Fibroblast of gingiva (primary cell): ENCODE results near the gene GBE1.
"Not testable (repeated sequence)": the region's sequence is repeated elsewhere in the genome, so short reads cannot be mapped to it uniquely, and the experiment has no call there.

ENCODE experiments used
- DNase-seq: peaks from one replicate; pipeline ENCODE4 v3.0.0-alpha.2; 2011; ENCODE audit warnings: low read depth

The GBE1 gene

DNA sequence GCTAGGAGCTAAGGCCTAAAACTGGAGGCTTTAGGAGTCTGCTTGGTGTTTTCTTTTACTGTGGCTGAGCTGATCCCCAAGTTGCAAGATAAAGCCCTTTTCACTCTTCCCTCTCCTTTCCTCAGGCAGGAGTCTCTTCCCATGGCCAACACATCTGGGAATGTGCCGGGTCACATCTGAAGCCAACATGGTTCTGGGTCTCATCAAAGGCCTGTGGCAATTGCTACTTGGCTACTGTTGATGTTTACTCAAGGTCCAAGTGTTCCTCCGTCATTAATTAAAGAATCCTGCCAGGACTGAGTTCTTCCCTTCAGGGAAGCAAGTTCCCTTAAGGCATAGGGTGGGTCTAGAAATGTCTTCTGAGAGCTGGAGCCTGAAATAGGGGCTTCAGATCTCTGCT, 230.2 kb downstream of the GBE1 start:
- DNase-seq, result peak; percentile 61

DNA sequence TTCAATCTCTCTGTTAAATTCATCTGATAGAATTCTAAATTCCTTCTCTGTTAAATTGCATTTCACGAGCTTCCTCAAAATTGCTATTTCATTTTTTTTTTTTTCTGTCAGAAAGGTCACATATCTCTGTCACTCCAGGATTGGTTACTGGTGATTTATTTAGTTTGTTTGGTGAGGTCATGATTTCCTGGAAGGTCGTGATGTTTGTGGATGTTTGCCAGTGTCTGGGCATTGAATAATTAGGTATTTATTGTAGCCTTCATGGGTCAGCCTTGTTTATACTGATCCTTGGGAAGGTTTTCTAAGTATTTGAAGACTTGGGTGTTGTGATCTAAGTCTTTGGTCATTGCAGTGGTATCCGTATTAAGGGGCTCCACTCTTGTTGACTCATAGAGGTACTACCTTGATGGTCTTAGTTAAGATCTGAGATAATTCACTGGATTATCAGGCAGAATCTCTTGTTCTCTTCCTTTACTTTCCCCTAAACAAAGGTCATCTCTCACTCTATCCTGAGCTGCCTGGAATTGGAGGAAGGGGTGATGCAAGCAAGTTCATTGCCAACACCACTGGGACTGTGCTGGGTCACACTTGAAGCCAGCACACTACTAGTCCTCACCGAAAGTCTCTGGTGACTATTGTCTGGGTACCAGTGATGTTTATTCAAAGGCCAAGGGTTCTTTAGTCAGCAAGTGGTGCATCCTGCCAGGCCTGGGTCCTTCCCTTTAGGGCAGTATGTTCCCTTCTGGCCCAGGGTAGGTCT, 231.1 kb downstream of the GBE1 start:
- no peak for DNase-seq

DNA sequence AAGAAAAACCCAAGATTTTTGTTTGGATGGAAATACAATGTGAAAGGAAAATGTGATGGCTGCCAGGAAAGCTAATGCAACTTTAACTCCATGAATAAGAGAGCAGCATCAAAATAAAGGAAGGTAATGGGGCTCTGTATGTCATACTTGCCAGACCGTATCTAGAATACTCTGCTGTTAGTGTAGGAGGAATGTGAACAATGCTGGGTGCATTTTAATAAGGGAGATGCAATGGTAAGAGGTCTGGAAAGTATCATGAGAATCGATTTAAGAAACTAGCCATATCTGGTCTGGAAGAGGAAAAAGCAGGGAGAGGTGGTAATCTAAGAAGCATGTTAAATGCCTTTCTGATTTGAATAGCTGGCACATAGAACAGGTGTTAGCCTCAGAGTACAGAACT, 239.6 kb downstream of the GBE1 start:
- DNase-seq, result no peak

DNA sequence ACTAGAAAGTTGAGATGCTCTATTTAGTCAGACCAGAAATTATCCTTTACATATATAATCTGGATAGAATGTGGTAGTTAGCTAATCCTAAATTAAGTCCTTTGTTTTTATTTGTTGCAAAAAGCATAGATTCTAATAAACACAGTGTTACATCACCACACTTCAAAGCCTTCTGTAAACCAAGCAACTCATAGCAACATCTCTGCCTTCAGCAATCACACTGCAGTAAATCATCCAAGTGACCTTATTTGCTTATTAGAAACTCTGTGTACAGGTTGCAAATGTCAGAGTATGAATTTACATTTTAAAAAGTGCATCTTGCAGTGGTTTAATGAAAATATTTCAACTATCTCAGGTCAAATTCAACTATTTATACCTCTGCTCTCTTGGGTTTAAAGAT, 242.5 kb downstream of the GBE1 start:
- DNase-seq, result no peak

DNA sequence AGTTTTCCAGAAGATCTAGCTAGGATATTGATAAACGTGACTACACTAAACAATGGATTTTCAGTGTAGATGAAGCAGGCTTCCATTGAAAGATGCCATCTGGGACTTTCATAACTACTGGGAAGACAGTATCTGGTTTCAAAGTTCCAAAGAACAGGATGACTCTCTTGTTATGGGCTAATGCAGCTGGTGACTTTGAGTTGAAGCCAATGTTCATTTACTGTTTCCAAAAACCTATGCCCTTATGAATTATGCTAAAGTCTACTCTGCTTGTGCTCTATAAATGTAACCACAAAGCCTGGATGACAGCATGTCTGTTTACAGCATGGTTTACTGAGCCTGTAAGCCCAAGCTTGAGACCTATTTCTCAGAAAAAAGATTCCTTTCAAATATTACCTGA, 245.4 kb downstream of the GBE1 start:
- peak; percentile 41 for DNase-seq

DNA sequence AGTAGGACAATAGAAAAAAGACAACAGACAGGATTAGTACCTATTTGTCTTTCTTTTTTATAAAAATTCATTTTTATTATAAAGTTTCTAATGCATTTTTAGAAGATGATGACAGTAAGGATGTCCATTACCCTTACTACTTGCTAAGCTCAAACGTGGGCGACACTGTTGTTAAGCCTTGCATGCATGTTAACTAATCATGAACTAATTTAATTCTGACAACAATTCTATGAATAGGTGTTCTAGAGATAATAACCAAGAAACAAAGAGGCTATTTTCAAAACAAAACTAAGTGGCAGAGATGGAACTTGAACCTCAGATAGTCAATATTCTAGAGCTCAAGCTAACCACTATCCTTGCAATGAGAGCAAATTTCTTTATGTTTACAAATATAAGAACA, 247.9 kb downstream of the GBE1 start:
- no peak for DNase-seq

DNA sequence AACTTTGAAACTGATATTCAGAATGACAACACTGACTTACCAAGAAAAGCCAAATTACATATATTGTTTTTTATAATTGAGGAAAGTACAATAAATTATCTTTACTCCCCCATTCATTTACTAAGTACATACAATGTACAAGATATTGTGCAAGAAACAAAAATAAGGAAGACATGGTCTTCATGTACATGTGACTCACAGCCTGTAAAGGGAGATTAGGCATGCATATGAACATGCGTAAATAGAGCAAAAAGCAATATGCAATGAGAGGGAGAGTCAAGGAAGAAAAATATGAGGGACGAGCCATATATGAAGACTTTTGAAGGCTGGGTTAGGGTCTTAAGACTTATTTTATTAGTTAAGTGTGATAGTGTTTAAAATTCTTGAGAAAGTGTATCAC, 258.4 kb downstream of the GBE1 start:
- no peak for DNase-seq

DNA sequence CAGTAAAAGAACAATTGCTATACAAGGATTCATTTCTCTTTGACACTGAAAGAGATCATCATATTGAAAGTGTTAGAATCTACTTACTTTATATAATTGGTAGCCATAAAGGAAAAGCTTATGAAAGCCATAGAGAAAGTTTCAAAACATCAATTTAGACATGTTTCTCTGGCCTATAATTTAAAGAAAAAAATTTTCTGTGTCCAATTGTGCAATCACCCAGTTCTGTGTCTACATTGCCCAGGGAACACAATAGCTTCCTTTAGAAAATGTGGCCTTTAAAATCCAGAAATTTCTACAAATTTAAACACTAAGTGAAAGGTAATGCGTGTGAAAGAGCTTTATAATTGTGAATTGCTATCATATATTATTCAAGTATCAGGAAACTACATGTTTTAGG, 259.2 kb downstream of the GBE1 start:
- peak; percentile 42 for DNase-seq

DNA sequence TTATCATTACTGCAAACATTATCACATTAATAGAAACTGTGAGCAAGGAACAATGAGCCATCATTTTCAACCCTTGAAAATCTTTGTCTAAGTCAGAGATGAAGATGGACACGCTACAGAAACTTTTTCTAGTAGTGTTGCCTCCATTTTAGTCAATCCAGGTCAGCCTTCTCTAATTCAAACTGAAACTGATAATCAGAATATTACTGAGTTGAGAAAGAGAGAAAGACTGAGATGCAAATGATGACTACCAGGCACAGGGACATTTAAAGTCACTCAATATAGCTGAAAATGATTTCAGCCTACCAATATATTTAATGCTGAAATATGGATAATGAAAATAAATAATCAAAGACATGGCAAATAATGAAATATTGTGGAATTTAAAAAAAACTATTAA, 261.4 kb downstream of the GBE1 start:
- no peak for DNase-seq

DNA sequence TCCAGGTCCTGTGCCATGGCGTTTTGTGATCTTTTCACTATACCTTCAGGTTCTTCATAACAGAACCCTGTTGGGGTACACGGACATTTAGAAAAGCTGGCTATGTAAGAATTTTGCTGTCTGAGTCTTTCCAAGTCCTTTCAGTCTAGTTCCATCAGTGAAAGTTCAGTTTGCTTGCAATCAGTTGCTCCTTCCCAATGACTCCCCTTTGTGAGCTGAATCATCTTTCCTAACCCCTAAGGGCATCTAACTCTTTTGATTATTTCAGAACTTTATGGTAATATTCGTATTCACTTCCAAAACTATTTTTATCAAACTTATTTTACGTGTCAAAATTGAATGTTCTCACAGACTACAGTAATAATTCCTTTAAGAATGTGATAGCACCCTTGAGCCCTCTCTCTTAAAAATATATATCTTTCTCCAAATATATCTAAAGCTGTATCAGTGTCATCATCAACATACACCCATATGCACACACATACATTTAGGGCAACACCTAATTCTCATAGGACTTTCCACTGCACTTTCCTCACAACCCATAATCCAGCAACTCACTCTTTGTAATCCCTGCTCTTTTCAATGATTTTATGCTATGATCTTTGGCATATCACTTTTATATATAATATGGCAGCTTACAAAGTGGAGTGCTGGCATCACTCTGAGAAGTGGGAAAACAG, 263.7 kb downstream of the GBE1 start:
- DNase-seq, result no peak

DNA sequence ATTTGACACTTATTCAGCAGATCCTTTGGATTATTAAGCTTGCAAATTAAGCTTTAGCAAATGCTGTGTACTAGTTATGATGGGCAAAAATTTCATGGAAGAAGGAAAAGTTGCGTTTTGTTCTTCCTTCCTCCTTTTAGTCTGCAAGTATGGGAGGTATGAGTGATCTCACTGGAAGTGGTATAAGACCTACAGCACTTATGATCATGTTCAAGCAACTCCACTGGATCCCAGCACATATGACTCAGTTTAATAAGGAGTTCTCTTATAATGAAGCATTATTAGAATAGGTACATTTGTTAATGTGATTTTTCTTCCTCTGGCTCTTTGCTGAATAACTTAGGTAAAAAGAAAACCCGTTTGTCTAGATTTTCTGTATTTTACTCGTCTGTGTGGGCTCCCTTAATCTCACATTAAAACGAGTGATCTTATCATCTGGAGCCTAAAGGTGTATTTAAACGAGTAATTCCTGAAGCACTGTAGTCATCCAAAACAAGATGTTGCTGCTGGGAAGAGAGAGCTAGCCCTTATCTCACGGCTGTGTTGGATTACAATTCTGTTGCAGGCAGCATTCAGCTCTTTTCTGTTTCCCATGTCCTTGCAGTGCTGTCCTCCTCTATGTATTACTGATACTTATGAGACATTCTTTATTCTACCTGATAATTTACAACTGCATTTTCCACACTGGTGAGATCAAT, 264.9 kb downstream of the GBE1 start:
- no peak for DNase-seq

DNA sequence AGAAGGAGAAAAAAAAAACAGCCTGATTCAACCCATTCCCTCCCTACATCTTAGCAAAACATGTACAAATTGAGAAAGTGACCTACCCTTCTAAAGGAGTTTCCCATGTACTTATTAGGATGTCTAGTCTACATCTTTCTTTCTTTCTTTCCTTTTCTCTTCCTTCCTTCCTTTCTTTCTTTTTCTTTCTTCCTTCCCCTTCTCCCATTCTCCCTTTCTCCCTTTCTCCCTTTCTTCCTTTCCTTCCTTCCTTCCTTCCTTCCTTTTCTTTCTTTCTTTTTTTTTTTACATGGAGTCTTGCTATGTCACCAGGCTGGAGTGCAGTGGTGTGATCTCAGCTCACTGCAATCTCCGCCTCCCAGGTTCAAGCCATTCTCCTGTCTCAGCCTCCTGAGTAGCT, 269.0 kb downstream of the GBE1 start:
- not testable (repeated sequence) for DNase-seq

DNA sequence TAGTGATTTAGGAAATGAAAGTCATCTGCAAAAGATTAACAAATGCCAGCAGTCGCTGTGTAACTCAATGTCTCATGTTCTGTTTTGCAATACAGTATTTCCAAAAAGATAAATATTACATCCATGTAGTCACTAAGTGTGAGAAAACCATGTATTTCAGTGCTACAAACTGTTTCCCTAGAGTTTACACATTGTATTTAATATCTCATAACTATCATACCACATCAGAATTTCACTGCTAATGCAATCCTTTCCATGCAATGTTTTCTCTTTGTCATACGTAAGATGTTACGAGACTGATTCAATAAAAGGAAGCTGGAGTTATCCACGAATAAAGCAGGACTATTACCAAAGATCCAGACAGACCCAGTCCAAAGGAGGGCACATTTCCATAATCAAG, 269.4 kb downstream of the GBE1 start:
- peak; percentile 94 for DNase-seq

DNA sequence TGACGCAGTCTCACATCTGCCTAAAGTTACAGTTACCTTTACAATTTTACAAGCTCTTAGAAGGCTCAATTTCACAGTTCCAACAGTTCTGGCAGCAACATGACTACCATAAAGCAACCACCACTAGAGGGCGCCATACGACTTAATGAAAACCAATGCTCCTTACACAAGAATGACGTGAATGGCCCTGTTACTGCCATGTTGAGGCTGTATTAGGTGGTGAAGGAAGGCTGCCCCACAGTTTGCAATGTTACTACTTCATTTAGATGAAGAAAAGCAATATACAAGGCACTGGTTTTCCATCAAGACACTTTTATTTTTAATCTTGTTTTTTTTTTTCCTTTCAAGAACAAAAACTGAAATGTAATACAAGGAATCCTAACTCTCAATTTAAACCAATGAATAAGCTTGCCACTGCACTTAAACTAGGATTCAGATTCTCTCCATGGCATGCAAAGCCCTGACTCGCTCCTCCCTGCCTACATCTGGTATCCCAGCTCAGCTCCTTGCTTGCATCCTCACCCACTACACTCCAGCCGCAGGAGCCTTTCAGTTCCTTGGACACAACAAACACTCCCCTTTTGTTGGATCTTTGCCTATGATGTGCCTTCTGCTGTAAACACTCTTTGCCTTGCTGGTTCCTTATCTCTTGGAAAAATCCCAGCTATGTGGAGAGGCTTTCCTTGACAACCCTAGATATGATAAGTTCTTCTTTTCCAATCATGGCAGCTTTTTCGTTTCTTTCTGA, 270.7 kb downstream of the GBE1 start:
- DNase-seq, result peak; percentile 83

DNA sequence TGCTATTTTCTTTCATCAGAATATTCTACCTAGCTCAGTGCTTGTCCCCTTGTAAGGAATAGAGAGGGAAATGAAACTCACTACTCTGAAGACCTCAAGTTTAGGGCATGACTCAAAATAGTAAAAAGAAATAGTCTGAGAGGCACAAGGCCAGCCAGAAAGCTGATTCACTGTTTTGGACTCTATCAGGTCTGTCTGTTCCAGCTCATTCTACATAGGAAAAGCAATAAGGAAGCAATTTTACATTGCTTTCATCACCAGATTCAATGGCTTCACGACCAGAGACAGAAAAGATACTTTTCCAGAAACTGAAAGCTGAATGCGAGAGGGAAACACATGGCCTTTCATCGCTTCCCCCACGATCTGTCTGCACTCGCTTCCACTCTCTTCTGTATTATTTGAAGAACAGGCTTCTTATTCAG, 276.0 kb downstream of the GBE1 start:
- peak; percentile 77 for DNase-seq

DNA sequence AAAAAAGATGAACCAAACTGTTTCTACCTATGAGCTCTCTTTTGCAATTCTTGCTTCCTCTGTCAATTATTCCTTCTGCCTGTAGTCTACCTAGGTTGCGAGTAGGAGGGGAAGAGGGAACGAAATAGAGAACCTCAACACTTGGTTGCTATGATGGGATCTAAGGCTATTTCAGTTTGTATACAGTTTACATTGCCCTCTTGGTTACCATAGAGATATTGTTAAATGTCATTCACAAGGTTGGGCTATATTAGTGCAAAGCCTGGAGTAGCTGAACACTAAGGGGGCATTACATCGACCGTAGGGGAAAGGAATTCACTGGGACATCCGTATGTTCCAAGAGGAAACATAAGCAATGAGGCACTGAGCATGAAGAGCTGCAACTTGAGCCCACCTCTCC, 276.9 kb downstream of the GBE1 start:
- DNase-seq, result no peak

DNA sequence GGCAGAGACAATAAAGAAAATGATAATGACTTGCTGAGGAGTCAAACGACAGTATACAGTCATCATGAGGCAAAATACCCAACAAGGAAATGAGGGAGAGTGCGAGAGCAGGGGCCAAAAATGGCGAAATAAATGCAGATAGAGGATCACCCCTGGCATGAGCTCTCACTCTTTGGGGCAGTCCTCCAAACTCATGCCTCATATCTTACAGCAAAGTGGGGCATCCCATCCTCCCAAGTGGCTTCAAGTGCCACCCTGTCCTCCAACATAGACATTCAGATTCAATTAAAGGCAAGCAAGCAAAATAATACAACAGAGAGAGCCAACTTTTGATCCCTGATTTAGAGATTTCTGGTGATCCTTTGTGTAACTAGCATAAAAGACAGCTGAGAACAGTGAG, 278.4 kb downstream of the GBE1 start:
- DNase-seq, result peak; percentile 11

DNA sequence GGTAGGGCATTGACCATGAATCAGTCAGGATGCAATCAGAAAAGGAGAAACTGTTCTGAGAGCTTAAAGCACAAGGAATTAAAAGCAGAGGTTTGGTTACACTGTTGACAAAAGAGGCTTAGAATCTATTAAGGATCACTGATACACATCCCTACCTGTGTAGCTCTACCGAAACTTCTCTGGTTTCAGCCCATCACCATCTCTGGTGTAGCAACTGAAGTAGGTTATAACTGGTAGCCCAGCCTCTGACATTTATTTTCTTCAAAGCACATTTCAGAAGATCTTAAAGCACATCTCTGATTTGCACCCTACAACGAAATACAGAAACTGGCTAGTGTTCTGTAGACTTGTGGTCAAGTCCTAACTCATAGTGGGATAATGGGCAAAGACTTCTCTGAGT, 283.7 kb downstream of the GBE1 start:
- DNase-seq, result no peak

DNA sequence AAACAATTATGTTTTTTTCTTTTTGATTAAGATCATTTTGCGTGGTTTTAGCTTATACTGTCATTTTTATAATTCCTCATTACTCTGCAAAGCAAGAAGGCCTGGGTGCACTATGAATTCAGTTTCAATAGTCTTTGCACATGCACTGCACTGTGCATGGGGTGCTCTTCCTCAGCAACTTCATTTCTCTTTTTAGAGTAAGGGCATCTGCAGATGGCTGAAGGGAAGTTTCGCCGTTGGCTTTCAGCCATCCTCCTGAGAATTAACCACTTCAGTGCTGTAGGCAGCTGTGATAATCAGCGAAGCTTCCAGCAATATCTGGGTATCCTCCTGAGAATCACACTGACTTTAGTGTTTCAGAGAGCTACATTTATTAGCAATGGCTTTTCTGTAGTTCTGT, 284.8 kb downstream of the GBE1 start:
- no peak for DNase-seq

DNA sequence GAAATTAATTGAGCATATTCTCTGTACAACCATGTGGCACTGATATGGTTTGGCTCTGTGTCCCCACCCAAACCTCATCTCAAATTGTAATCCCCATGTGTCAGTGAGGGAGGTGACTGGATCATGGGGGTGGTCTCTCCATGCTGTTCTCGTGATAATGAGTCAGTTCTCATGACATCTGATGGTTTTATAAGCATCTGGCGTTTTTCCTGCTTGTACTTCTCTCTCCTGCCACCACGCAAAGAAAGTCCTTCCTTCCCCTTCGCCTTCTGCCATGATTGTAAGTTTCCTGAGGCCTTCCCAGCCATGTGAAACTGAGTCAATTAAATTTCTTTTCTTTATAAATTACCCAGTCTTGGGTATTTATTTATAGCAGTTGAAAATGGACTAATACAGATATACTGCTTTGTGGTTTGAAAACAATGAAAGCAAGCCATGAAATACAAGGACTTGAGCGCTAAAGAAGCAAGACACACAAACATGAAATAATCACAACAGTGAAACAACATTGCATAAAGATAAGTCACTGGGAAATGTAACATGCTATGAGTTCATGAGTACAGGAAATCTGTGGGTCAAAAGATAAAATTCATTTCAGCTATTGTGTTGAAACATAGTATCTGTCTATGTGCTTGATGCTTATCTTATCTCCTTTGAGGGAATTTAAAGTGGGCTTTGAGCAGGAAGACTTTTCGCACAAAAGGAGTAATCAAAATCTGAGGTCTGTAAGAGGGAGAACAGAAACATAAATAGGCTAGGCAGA, 288.7 kb downstream of the GBE1 start:
- DNase-seq, result no peak

DNA sequence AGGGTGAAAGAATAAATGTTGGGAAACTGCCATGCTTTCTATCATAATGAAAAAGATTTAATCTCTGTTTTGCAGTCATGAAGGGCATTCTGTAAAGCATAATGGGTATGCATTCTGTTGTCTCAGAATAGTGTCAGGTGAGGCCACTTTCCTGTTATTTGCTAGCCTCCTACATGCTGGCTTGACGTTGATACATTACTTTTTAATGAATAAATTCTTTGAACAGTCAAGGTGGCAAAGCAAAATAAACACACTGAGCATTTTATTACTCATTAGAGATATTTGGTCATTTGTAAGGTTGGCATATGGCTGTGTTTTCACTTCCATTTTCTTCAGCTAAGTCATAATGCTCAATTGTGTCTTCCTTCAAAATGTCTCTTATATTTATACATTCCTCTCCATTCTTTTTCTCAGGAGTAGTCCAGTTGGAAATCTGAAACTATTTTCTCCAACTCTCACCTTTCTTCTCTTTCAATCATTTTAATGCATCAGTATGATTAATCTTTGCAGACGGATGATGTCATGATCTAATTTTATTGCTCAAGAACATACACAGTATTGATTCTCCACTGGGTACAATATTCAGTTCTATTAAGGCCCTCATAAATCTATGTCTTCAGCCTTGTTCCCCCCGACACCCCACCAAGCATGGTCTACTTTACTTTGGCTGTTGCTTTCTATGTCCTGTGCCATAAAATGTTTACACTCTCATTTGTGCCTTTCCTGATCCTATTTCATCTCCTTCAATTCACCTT, 290.7 kb downstream of the GBE1 start:
- no peak for DNase-seq
